Measurements from ENCODE around the gene GAPDH. TPM values are rescaled to one million over a fixed set of nuclear protein-coding genes. Genes with fewer than 3 reads are reported as not detected.
A peak's percentile ranks its signal among the peaks of the same experiment; 100 is the strongest.

GAPDH gene
- total and polyA plus RNA-seq, 2 donors (not counting 1 experiment from before 2014, with no cell fraction given): 499 to 951 TPM

- Histone ChIP-seq H3K9me3 (ENCODE audit: control extremely low read depth in 1 of 3, control insufficient read depth in 2 of 3, insufficient read depth in 1 of 3, low read length in 2 of 3) (no peaks in the 10 kb centered on the region), H3K4me3 (ENCODE audit: control extremely low read depth in 1 of 5, extremely low read depth in 1 of 5, insufficient read depth in 1 of 5, low read depth in 2 of 5, low read length in 4 of 5) (peak overlapping the region in 4 of 5 experiments; percentile 52 to 93 (median 84)), H3K9ac (ENCODE audit: low read length) (peak overlapping the region; percentile 81), H3K79me2 (ENCODE audit: control insufficient read depth, insufficient read depth, low read length) (peaks cover 63% of the 10 kb centered on the region), H3K27ac (ENCODE audit: low read length in 2 of 2) (no peak overlapping the region), H3K4me2 (replicated peaks; ENCODE audit: low read depth, low read length, poor library complexity, severe bottlenecking) (peak overlapping the region; percentile 98), H3K27me3 (replicated peaks in 1 of 4; ENCODE audit: control extremely low read depth in 1 of 4, control insufficient read depth in 3 of 4, insufficient read depth in 4 of 4, low read length in 3 of 4) (no peaks in the 10 kb centered on the region), H4K20me1 (ENCODE audit: control insufficient read depth, insufficient read depth, low read length, poor library complexity, severe bottlenecking) (peaks cover 43% of the 10 kb centered on the region), H3K4me1 (ENCODE audit: control insufficient read depth in 2 of 2, insufficient read depth in 2 of 2, low read length in 2 of 2) (peaks cover 12 to 38% of the 10 kb centered on the region in 2 donors), H3K36me3 (replicated peaks in 1 of 2; ENCODE audit: control extremely low read depth in 1 of 2, control insufficient read depth in 1 of 2, extremely low read depth in 1 of 2, insufficient read depth in 2 of 2, low read length in 1 of 2) (peaks cover 0 to 30% of the 10 kb centered on the region in 2 experiments), H2AFZ (ENCODE audit: insufficient read depth, low read depth, low read length, poor library complexity, severe bottlenecking) (peak overlapping the region; percentile 1)
- ATAC-seq (ENCODE audit: low read depth) (peak; percentile 70), DNase-seq (peak; percentile 82)
- no peaks in the 10 kb centered on the region for H3K27me3 Mint-ChIP-seq
- TF ChIP-seq CTCF (IDR thresholded peaks at IDR 0.05): peak; percentile 81
- TF ChIP-seq EZH2 (IDR thresholded peaks at IDR 0.05; ENCODE audit: borderline replicate concordance, insufficient read depth, low read depth, low read length, poor library complexity, severe bottlenecking): no peak
- peak overlapping the region; percentile 89 for H3K4me3 Mint-ChIP-seq
- intact Hi-C loops (cut with micrococcal nuclease): loop anchor here (1.0 to 10.0 kb wide), 6 partner anchors 20 to 570 kb away; partner anchors contain the start of genes CDCA3, GAPDH, ING4 and USP5
- no peaks in the 10 kb centered on the region for H3K9me3 Mint-ChIP-seq (ENCODE audit: insufficient read depth)
- WGBS (ENCODE audit: insufficient coverage): 42% methylated on average over 19 of the region's 22 CpGs
- H3K4me1 Mint-ChIP-seq: peaks cover 36% of the 10 kb centered on the region
- ChIA-PET POLR2A (interaction anchor here (0.5 to 1.5 kb wide), 6 partner anchors 20 to 135 kb away, joined by 3 to 5 read pairs (median 4); partner anchors contain the start of genes GAPDH and ZNF384), CTCF (interaction anchor here (0.6 to 7.2 kb wide), 20 partner anchors 10 to 228 kb away, joined by 3 to 69 read pairs (median 4); partner anchors contain the start of genes TAPBPL, VAMP1 and ZNF384)
- H3K27ac Mint-ChIP-seq: peak overlapping the region; percentile 67
Observed at GRCh38 chr12:6554168-6555017, 20.1 kb downstream of the GAPDH start.

Measured in B cell (primary cell).